ENCODE results near the gene AQP3.
"Not testable (repeated sequence)": the region's sequence is repeated elsewhere in the genome, so short reads cannot be mapped to it uniquely, and the experiment has no call there.

Gene AQP3

GRCh38 chr9:33418090-33418489, 29.3 kb downstream of the AQP3 start:
- H3K4me1 Mint-ChIP-seq, result peaks cover 6% of the 10 kb centered on the region

GRCh38 chr9:33416996-33417395, 30.4 kb downstream of the AQP3 start:
- H3K9me3 Mint-ChIP-seq, result no peaks in the 10 kb centered on the region
- no peak for ATAC-seq
- peaks cover 6% of the 10 kb centered on the region for H3K4me1 Mint-ChIP-seq
- H3K36me3 Mint-ChIP-seq, result no peaks in the 10 kb centered on the region
- H3K27ac Mint-ChIP-seq, result no peak overlapping the region
- no peak overlapping the region for H3K4me3 Mint-ChIP-seq
- peaks cover 42% of the 10 kb centered on the region for H3K27me3 Mint-ChIP-seq

More at GRCh38 chr9:33418090-33418489, 29.3 kb downstream of the AQP3 start:
- Mint-ChIP-seq H3K4me3 (no peak overlapping the region), H3K27me3 (peaks cover 37% of the 10 kb centered on the region), H3K9me3 (no peaks in the 10 kb centered on the region), H3K27ac (no peak overlapping the region), H3K36me3 (no peaks in the 10 kb centered on the region)
- ATAC-seq, result no peak

- peak; percentile 53 for ATAC-seq
- H3K36me3 Mint-ChIP-seq, result no peaks in the 10 kb centered on the region
- H3K9me3 Mint-ChIP-seq, result no peaks in the 10 kb centered on the region
- H3K27ac Mint-ChIP-seq, result no peak overlapping the region
- H3K27me3 Mint-ChIP-seq, result peaks cover 56% of the 10 kb centered on the region
- peaks cover 6% of the 10 kb centered on the region for H3K4me1 Mint-ChIP-seq
- no peak overlapping the region for H3K4me3 Mint-ChIP-seq
These were observed 31.8 kb downstream of the AQP3 start for GRCh38 chr9:33415501-33416038.

GRCh38 chr9:33414889-33415500, 32.4 kb downstream of the AQP3 start:
- Mint-ChIP-seq H3K4me1 (peaks cover 6% of the 10 kb centered on the region), H3K27me3 (peaks cover 57% of the 10 kb centered on the region), H3K4me3 (no peak overlapping the region), H3K36me3 (no peaks in the 10 kb centered on the region), H3K27ac (no peak overlapping the region), H3K9me3 (no peaks in the 10 kb centered on the region)
- ATAC-seq, result no peak

- no peak overlapping the region for H3K27ac Mint-ChIP-seq
These were observed 33.1 kb downstream of the AQP3 start for GRCh38 chr9:33414268-33414667.

GRCh38 chr9:33408087-33408486, 39.3 kb downstream of the AQP3 start:
- Mint-ChIP-seq H3K36me3 (no peaks in the 10 kb centered on the region), H3K4me3 (no peak overlapping the region), H3K27ac (no peak overlapping the region), H3K27me3 (peaks cover 34% of the 10 kb centered on the region), H3K9me3 (no peaks in the 10 kb centered on the region), H3K4me1 (no peaks in the 10 kb centered on the region)
- peak; percentile 55 for ATAC-seq

More at GRCh38 chr9:33414268-33414667, 33.1 kb downstream of the AQP3 start:
- H3K36me3 Mint-ChIP-seq, result no peaks in the 10 kb centered on the region
- H3K4me3 Mint-ChIP-seq, result no peak overlapping the region
- H3K4me1 Mint-ChIP-seq, result peaks cover 6% of the 10 kb centered on the region
- peaks cover 57% of the 10 kb centered on the region for H3K27me3 Mint-ChIP-seq
- ATAC-seq, result no peak
- H3K9me3 Mint-ChIP-seq, result no peaks in the 10 kb centered on the region

- Mint-ChIP-seq H3K36me3 (no peaks in the 10 kb centered on the region), H3K4me3 (no peak overlapping the region), H3K27me3 (peaks cover 36% of the 10 kb centered on the region), H3K4me1 (no peaks in the 10 kb centered on the region), H3K27ac (no peak overlapping the region), H3K9me3 (no peaks in the 10 kb centered on the region)
- no peak for ATAC-seq
These were observed 40.3 kb downstream of the AQP3 start for GRCh38 chr9:33407061-33407460.

GRCh38 chr9:33404788-33405362, 42.5 kb downstream of the AQP3 start:
- H3K4me1 Mint-ChIP-seq, result no peaks in the 10 kb centered on the region
- ATAC-seq, result no peak

GRCh38 chr9:33403941-33404787, 43.2 kb downstream of the AQP3 start:
- Mint-ChIP-seq H3K27me3 (peaks cover 38% of the 10 kb centered on the region), H3K36me3 (no peaks in the 10 kb centered on the region), H3K27ac (no peak overlapping the region), H3K9me3 (no peaks in the 10 kb centered on the region), H3K4me1 (no peaks in the 10 kb centered on the region), H3K4me3 (no peak overlapping the region)
- ATAC-seq, result no peak

More at GRCh38 chr9:33404788-33405362, 42.5 kb downstream of the AQP3 start:
- Mint-ChIP-seq H3K27ac (no peak overlapping the region), H3K36me3 (no peaks in the 10 kb centered on the region), H3K27me3 (peaks cover 31% of the 10 kb centered on the region), H3K9me3 (no peaks in the 10 kb centered on the region), H3K4me3 (no peak overlapping the region)

GRCh38 chr9:33402371-33402770, 45.0 kb downstream of the AQP3 start, which contains the start of gene AQP7:
Gene AQP7, minus strand, starts transcription at chr9:33402568. Its CDS starts 1,306 bp downstream, at chr9:33401262.
- not testable (repeated sequence) for H3K4me3 Mint-ChIP-seq, H3K4me1 Mint-ChIP-seq, H3K9me3 Mint-ChIP-seq, ATAC-seq, H3K27ac Mint-ChIP-seq, H3K36me3 Mint-ChIP-seq
- peaks cover 53% of the 10 kb centered on the region for H3K27me3 Mint-ChIP-seq

- not testable (repeated sequence) for H3K4me1 Mint-ChIP-seq, H3K4me3 Mint-ChIP-seq, ATAC-seq, H3K27ac Mint-ChIP-seq, H3K36me3 Mint-ChIP-seq, H3K9me3 Mint-ChIP-seq
- peaks cover 53% of the 10 kb centered on the region for H3K27me3 Mint-ChIP-seq
These were observed 45.6 kb downstream of the AQP3 start for GRCh38 chr9:33401809-33402208.

- peaks cover 43% of the 10 kb centered on the region for H3K27me3 Mint-ChIP-seq
- not testable (repeated sequence) for ATAC-seq, H3K4me1 Mint-ChIP-seq, H3K4me3 Mint-ChIP-seq, H3K36me3 Mint-ChIP-seq, H3K27ac Mint-ChIP-seq, H3K9me3 Mint-ChIP-seq
These were observed 48.3 kb downstream of the AQP3 start for GRCh38 chr9:33399047-33399446.

- H3K27ac Mint-ChIP-seq, H3K36me3 Mint-ChIP-seq, H3K4me1 Mint-ChIP-seq, H3K4me3 Mint-ChIP-seq, H3K9me3 Mint-ChIP-seq, ATAC-seq: not testable (repeated sequence)
- peaks cover 38% of the 10 kb centered on the region for H3K27me3 Mint-ChIP-seq
These were observed 49.6 kb downstream of the AQP3 start for GRCh38 chr9:33397801-33398200.

GRCh38 chr9:33395159-33395879, 52.1 kb downstream of the AQP3 start:
- not testable (repeated sequence) for H3K4me3 Mint-ChIP-seq, H3K4me1 Mint-ChIP-seq, H3K36me3 Mint-ChIP-seq, H3K27ac Mint-ChIP-seq, ATAC-seq, H3K9me3 Mint-ChIP-seq
- peaks cover 30% of the 10 kb centered on the region for H3K27me3 Mint-ChIP-seq

- not testable (repeated sequence) for H3K27ac Mint-ChIP-seq, ATAC-seq, H3K4me3 Mint-ChIP-seq, H3K4me1 Mint-ChIP-seq, H3K36me3 Mint-ChIP-seq, H3K9me3 Mint-ChIP-seq
- peaks cover 25% of the 10 kb centered on the region for H3K27me3 Mint-ChIP-seq
These were observed 53.4 kb downstream of the AQP3 start for GRCh38 chr9:33393986-33394385.

Measured in stimulated activated memory B cell treated with anti-CD40 and anti-IgM and Interleukin-4, amounts not matched to agents 10 μg/mL and 1 μg/mL and 100 μg/mL, for 72 hours (primary cell).